ENCODE results near the gene SMIM41.

The SMIM41 gene

DNA sequence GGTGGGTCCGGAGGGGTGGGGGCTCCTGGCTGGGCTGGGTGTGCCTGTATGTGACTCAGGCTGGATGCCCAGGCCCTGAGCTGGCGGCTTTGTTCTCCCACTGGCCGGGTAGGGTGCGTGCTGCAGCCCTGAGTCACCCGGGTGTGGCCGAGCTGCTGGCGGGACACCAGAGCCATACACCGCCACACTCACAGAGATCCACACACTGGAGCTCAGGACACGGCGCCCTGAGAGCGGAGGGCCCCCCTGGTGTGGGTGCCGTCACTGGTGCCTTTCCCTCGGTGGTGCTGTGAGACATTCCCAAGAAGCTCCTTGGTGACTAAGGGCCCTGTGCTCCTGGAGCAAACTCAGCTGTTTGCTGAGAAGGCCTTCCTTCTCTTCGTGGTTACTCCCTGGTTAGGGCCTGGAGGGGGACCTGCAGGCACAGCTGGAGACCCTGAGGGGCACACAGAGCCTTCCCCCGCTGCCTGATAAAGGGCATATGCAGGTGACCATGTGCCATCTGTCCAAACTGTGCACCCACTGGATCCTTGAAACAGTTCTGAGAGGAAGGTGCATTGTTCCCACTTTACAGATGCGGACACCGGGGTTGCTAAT, 68.0 kb downstream of the SMIM41 start:
- TF ChIP-seq, protein P1, sequence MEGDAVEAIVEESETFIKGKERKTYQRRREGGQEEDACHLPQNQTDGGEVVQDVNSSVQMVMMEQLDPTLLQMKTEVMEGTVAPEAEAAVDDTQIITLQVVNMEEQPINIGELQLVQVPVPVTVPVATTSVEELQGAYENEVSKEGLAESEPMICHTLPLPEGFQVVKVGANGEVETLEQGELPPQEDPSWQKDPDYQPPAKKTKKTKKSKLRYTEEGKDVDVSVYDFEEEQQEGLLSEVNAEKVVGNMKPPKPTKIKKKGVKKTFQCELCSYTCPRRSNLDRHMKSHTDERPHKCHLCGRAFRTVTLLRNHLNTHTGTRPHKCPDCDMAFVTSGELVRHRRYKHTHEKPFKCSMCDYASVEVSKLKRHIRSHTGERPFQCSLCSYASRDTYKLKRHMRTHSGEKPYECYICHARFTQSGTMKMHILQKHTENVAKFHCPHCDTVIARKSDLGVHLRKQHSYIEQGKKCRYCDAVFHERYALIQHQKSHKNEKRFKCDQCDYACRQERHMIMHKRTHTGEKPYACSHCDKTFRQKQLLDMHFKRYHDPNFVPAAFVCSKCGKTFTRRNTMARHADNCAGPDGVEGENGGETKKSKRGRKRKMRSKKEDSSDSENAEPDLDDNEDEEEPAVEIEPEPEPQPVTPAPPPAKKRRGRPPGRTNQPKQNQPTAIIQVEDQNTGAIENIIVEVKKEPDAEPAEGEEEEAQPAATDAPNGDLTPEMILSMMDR (conservative IDR thresholded peaks at IDR 0.05; ENCODE audit: low read length), result no peak
- TF ChIP-seq EZH2phosphoT487 (IDR thresholded peaks at IDR 0.05; ENCODE audit: borderline replicate concordance), result no peak
- H3K9ac ChIP-seq (ENCODE audit: low read depth, low read length, poor library complexity, severe bottlenecking), result no peak overlapping the region
- H3F3A ChIP-seq (ENCODE audit: low read depth), result no peaks in the 10 kb centered on the region
- no peaks in the 10 kb centered on the region for H3K27me3 ChIP-seq (ENCODE audit: insufficient read depth, low read length, poor library complexity, severe bottlenecking)
- no peaks in the 10 kb centered on the region for H3K36me3 ChIP-seq (ENCODE audit: insufficient read depth, low read length)
- H3K4me1 ChIP-seq (ENCODE audit: insufficient read depth, low read length, poor library complexity, severe bottlenecking), result no peaks in the 10 kb centered on the region
- no peak overlapping the region for H3K4me2 ChIP-seq (ENCODE audit: low read depth, low read length, poor library complexity, severe bottlenecking)
- H3K9me3 ChIP-seq (ENCODE audit: insufficient read depth, low read depth, low read length), result no peaks in the 10 kb centered on the region
- H3K4me3 ChIP-seq (ENCODE audit: low read length, poor library complexity, severe bottlenecking), result no peak overlapping the region
- H3K9me2 ChIP-seq (replicated peaks; ENCODE audit: low read depth, low read length), result no peaks in the 10 kb centered on the region
- H3K79me2 ChIP-seq (ENCODE audit: insufficient read depth, low read length), result no peaks in the 10 kb centered on the region
- no peak overlapping the region for H2AFZ ChIP-seq (ENCODE audit: low read length)
- H4K20me1 ChIP-seq (ENCODE audit: insufficient read depth, low read length, poor library complexity, severe bottlenecking), result no peaks in the 10 kb centered on the region

DNA sequence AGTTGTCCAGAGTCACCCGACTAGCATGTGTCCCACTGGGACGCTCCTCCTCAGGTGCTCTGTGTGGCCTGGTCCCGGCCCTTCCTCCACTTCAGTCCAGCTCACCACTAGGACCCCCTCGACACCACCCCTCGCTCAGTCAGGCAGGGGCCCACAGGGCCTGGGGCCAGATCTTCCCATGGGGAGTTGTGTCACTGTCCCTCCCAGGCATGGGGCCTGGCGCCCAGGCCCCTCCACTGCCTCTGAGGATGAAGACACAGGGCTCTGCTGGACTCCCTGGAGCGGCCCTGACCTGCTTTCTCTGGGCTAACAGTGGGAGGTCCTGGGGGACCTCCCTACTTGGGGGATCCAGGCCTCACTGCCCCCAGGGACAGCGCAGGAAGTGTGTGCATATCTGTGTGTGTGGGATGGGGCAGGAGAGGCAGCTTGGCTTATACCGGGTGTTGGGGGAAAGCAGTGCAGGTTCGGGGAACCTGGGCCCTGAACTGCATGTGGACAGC, 68.5 kb downstream of the SMIM41 start:
- Histone ChIP-seq H3K27me3 (ENCODE audit: insufficient read depth, low read length, poor library complexity, severe bottlenecking) (no peaks in the 10 kb centered on the region), H4K20me1 (ENCODE audit: insufficient read depth, low read length, poor library complexity, severe bottlenecking) (no peaks in the 10 kb centered on the region), H3K4me2 (ENCODE audit: low read depth, low read length, poor library complexity, severe bottlenecking) (no peak overlapping the region), H3K4me3 (ENCODE audit: low read length, poor library complexity, severe bottlenecking) (no peak overlapping the region), H3K36me3 (ENCODE audit: insufficient read depth, low read length) (no peaks in the 10 kb centered on the region), H2AFZ (ENCODE audit: low read length) (no peak overlapping the region), H3K9me3 (ENCODE audit: insufficient read depth, low read depth, low read length) (no peaks in the 10 kb centered on the region), H3K9ac (ENCODE audit: low read depth, low read length, poor library complexity, severe bottlenecking) (no peak overlapping the region), H3K79me2 (ENCODE audit: insufficient read depth, low read length) (no peaks in the 10 kb centered on the region), H3K4me1 (ENCODE audit: insufficient read depth, low read length, poor library complexity, severe bottlenecking) (no peaks in the 10 kb centered on the region), H3K9me2 (replicated peaks; ENCODE audit: low read depth, low read length) (no peaks in the 10 kb centered on the region), H3F3A (ENCODE audit: low read depth) (no peaks in the 10 kb centered on the region)
- TF ChIP-seq, protein P1 (conservative IDR thresholded peaks at IDR 0.05; ENCODE audit: low read length), result no peak
- no peak for TF ChIP-seq EZH2phosphoT487 (IDR thresholded peaks at IDR 0.05; ENCODE audit: borderline replicate concordance)

DNA sequence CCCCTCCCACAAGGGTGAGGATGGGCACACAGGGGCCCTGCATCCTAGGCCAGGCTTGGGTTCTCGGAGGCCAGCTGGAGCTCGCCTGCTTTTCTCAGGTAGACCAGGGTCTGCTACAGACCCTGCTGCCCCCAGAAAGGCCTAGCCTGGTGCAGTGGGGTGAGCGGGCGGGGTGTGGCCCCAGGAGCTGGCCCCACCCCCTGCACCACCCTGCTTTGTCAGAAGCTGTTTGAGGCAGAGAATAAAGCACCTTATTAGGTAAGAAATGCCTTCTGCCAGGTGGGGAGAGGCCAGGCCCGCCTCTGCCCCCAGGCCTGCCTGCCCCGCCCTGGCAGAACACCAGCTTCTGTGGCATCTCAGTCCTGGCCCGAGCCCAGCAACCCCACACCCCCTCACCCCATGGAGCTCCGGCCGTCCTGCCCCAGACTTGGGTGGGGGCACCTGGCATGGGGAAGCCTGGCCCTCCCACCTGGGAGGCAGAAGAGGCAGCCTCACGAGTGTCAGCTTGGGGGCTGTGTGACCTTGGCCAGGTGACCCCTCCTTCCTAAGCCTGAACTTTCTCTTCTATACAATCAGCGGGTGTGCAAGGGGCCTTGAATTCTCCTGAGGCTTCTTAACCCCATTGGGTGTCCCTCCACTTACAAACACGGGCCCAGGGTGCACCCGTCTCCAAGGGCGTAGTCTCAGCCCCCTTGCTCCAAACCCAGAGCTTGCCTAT, 69.1 kb downstream of the SMIM41 start:
- Histone ChIP-seq H3F3A (ENCODE audit: low read depth) (no peaks in the 10 kb centered on the region), H3K4me3 (ENCODE audit: low read length, poor library complexity, severe bottlenecking) (no peak overlapping the region), H3K4me2 (ENCODE audit: low read depth, low read length, poor library complexity, severe bottlenecking) (no peak overlapping the region), H3K79me2 (ENCODE audit: insufficient read depth, low read length) (no peaks in the 10 kb centered on the region), H4K20me1 (ENCODE audit: insufficient read depth, low read length, poor library complexity, severe bottlenecking) (no peaks in the 10 kb centered on the region), H2AFZ (ENCODE audit: low read length) (no peak overlapping the region), H3K9me3 (ENCODE audit: insufficient read depth, low read depth, low read length) (no peaks in the 10 kb centered on the region), H3K4me1 (ENCODE audit: insufficient read depth, low read length, poor library complexity, severe bottlenecking) (no peaks in the 10 kb centered on the region), H3K9me2 (replicated peaks; ENCODE audit: low read depth, low read length) (no peaks in the 10 kb centered on the region), H3K36me3 (ENCODE audit: insufficient read depth, low read length) (no peaks in the 10 kb centered on the region), H3K27me3 (ENCODE audit: insufficient read depth, low read length, poor library complexity, severe bottlenecking) (no peaks in the 10 kb centered on the region), H3K9ac (ENCODE audit: low read depth, low read length, poor library complexity, severe bottlenecking) (no peak overlapping the region)
- TF ChIP-seq, protein P1 (conservative IDR thresholded peaks at IDR 0.05; ENCODE audit: low read length), result no peak
- no peak for TF ChIP-seq EZH2phosphoT487 (IDR thresholded peaks at IDR 0.05; ENCODE audit: borderline replicate concordance)
